Vagina (tissue), 2 donors: Measurements from ENCODE around the gene MED31. TPM values are rescaled to one million over a fixed set of nuclear protein-coding genes. Genes with fewer than 3 reads are reported as not detected.

Experiments used
- DNase-seq, 2 donors: peaks; one replicate each; pipeline ENCODE4 v3.0.0-alpha.2; 2017; ENCODE audit errors: extremely low spot score in 2 of 2
- H3K27ac ChIP-seq: fragments of 200-600 bp; sonication (generic); one replicate; pipeline ENCODE4 v1.5.1; 2019
- H3K27me3 ChIP-seq: fragments of 200-600 bp; sonication (generic); one replicate; pipeline ENCODE4 v1.5.1; 2019
- H3K36me3 ChIP-seq, 2 donors: fragments of 200-600 bp; sonication (generic); one replicate each; pipeline ENCODE4 v1.5.1; 2017 to 2019
- H3K4me1 ChIP-seq: fragments of 200-600 bp; sonication (generic); one replicate; pipeline ENCODE4 v1.5.1; 2019
- H3K4me3 ChIP-seq, 2 donors: fragments of 200-600 bp; sonication (generic); 1 replicate in 1 of 2; 2 replicates in 1 of 2; pipeline ENCODE4 v1.5.1; 2016 to 2019
- H3K9me3 ChIP-seq: fragments of 200-600 bp; sonication (generic); one replicate; pipeline ENCODE4 v1.5.1; 2019
- CTCF ChIP-seq, 3 experiments: fragments of 450-650 bp in 2 of 3; fragments of 200-600 bp in 1 of 3; sonication (generic) in 1 of 3; IDR thresholded peaks; one replicate each; pipeline ENCODE4 v1.5.1; 2017 to 2019; ENCODE audit warnings: antibody characterized with exemption in 3 of 3, mild to moderate bottlenecking in 2 of 3, moderate library complexity in 2 of 3
- POLR2A ChIP-seq, 2 donors: fragments of 450-650 bp; IDR thresholded peaks; one replicate each; pipeline ENCODE4 v1.6.1; 2017; ENCODE audit warnings: antibody characterized with exemption in 2 of 2, mild to moderate bottlenecking in 2 of 2, moderate library complexity in 2 of 2
- POLR2AphosphoS5 ChIP-seq, 2 donors: sonication (generic); formaldehyde crosslinking; IDR thresholded peaks; one replicate each; pipeline ENCODE4 v1.9.0; 2017; ENCODE audit warnings: antibody characterized with exemption in 2 of 2, mild to moderate bottlenecking in 2 of 2, low read depth in 1 of 2; ENCODE audit not compliant: insufficient read depth in 1 of 2
- intact Hi-C: fragments of 100-400 bp; cut with DNase I; formaldehyde crosslinking; loops from one replicate; pipeline ENCODE4 v1.15.1; 2023
- total RNA-seq: library from RNA; depleted of rRNA; stranded (reverse); fragments of >200 nt; gene quantifications from one replicate; pipeline ENCODE4 v1.2.3, GENCODE V29; 2016

MED31 gene
- total RNA-seq, 1 donor from 2014 or later: 13.3 TPM

GRCh38 chr17:6674586-6674985, 23.2 kb upstream of the MED31 start:
- no peak for DNase-seq
- intact Hi-C loops: no loop called here
- no peaks in the 10 kb centered on the region for H3K27me3 ChIP-seq
- H3K27ac ChIP-seq: no peak overlapping the region
- H3K4me3 ChIP-seq: no peak overlapping the region
- H3K9me3 ChIP-seq: no peaks in the 10 kb centered on the region
- no peaks in the 10 kb centered on the region for H3K36me3 ChIP-seq
- no peaks in the 10 kb centered on the region for H3K4me1 ChIP-seq
- TF ChIP-seq CTCF (IDR thresholded peaks at IDR 0.05): no peak
- no peak for TF ChIP-seq POLR2A (IDR thresholded peaks at IDR 0.05)
- TF ChIP-seq POLR2AphosphoS5 (IDR thresholded peaks at IDR 0.05; ENCODE audit: insufficient read depth in 1 of 2, low read depth in 1 of 2): no peak

DNA sequence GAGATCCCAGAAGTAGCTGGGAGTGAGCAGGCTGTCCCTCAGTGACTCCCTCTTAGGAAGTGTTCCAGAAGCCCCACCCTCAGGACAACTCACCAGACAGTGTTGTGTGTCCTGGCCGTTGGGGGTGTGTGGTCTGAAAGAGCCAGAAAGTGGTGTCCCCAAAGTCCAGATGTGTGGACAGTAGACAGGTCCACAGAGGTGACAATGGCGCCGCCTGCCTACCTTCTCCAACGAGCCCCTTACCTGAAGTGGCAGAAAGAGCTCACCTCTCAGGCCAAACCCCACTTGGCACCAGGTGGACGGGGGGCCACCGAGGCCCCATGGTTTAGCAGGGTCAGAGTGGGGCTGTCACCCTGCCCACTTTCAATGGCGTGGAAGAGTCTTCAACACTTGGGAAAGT, 20.0 kb upstream of the MED31 start:
- intact Hi-C loops: no loop called here
- no peaks in the 10 kb centered on the region for H3K4me1 ChIP-seq
- TF ChIP-seq POLR2AphosphoS5 (IDR thresholded peaks at IDR 0.05; ENCODE audit: insufficient read depth in 1 of 2, low read depth in 1 of 2): no peak
- no peak for TF ChIP-seq CTCF (IDR thresholded peaks at IDR 0.05)
- no peak for TF ChIP-seq POLR2A (IDR thresholded peaks at IDR 0.05)
- H3K36me3 ChIP-seq: no peaks in the 10 kb centered on the region
- H3K27ac ChIP-seq: no peak overlapping the region
- no peaks in the 10 kb centered on the region for H3K9me3 ChIP-seq
- DNase-seq: no peak
- H3K27me3 ChIP-seq: no peaks in the 10 kb centered on the region
- no peak overlapping the region for H3K4me3 ChIP-seq

- no peak overlapping the region for H3K4me3 ChIP-seq
- no peak for DNase-seq
- no peak for TF ChIP-seq POLR2AphosphoS5 (IDR thresholded peaks at IDR 0.05; ENCODE audit: insufficient read depth in 1 of 2, low read depth in 1 of 2)
- TF ChIP-seq CTCF (IDR thresholded peaks at IDR 0.05): no peak
- no peak for TF ChIP-seq POLR2A (IDR thresholded peaks at IDR 0.05)
- no peaks in the 10 kb centered on the region for H3K9me3 ChIP-seq
- intact Hi-C loops: no loop called here
- no peaks in the 10 kb centered on the region for H3K36me3 ChIP-seq
- no peaks in the 10 kb centered on the region for H3K27me3 ChIP-seq
- H3K4me1 ChIP-seq: no peaks in the 10 kb centered on the region
- H3K27ac ChIP-seq: no peak overlapping the region
These were observed 19.6 kb upstream of the MED31 start for GRCh38 chr17:6670999-6671398.

GRCh38 chr17:6670571-6670970, 19.2 kb upstream of the MED31 start:
- Histone ChIP-seq H3K27me3 (no peaks in the 10 kb centered on the region), H3K4me1 (no peaks in the 10 kb centered on the region), H3K4me3 (no peak overlapping the region), H3K9me3 (no peaks in the 10 kb centered on the region), H3K27ac (no peak overlapping the region), H3K36me3 (no peaks in the 10 kb centered on the region)
- intact Hi-C loops: no loop called here
- TF ChIP-seq CTCF (IDR thresholded peaks at IDR 0.05) (no peak), POLR2AphosphoS5 (IDR thresholded peaks at IDR 0.05; ENCODE audit: insufficient read depth in 1 of 2, low read depth in 1 of 2) (no peak), POLR2A (IDR thresholded peaks at IDR 0.05) (no peak)
- no peak for DNase-seq

DNA sequence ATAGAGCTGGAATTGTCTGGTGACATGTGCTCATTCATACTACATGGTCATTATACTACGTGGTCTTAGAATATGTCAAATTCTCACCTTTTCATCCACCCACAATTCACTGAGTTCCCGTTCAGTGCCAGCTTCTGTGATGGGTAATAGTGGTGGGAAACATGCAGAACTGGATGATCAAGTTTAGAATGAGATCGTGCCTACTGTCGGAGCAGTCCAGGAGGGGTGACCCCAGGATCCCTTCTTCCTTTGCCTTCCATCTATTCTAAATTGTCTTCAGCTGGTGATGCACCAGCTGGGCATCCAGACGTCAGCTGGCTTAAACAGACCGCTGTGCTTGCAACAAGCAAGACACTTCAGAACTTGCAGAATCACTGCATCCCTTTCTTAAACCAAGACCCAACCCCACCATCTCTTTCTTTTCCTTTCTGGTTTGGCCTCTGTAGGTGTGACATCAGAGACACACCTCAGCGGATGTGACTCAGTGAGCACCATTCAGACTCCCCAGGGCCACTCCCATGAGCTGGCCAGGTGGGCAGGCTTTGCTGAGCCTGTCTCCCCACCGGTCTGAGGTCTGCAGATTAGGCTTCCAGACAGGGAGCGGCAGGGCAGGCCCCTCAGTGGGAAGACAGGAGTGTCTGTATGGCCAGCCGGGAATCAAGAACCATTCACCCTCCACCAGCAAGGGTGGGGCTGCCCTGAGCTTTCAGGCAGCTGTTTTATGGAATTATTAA, 18.2 kb upstream of the MED31 start:
- intact Hi-C loops: loop anchor here (10.0 kb wide), 2 partner anchors 165 to 335 kb away; partner anchors contain the start of gene TEKT1
- peak in 1 of 2 donors; percentile 89 for DNase-seq
- TF ChIP-seq POLR2AphosphoS5 (IDR thresholded peaks at IDR 0.05; ENCODE audit: insufficient read depth in 1 of 2, low read depth in 1 of 2): peak in 1 of 2 donors; percentile 34
- no peak for TF ChIP-seq CTCF (IDR thresholded peaks at IDR 0.05)
- Histone ChIP-seq H3K36me3 (no peaks in the 10 kb centered on the region), H3K27me3 (no peaks in the 10 kb centered on the region), H3K4me1 (no peaks in the 10 kb centered on the region), H3K27ac (peak overlapping the region; percentile 2), H3K4me3 (no peak overlapping the region), H3K9me3 (no peaks in the 10 kb centered on the region)
